PC-3 (cell line): ENCODE measurements around the gene GPR33. TPM values are rescaled to one million over a fixed set of nuclear protein-coding genes. Genes with fewer than 3 reads are reported as not detected.

Experiments
- ATAC-seq: fragments of 200-7000 bp; cut with Tn5 transposase; 2 replicates; pipeline ENCODE4 v1.9.1; 2020; ENCODE audit warnings: mild to moderate bottlenecking, moderate library complexity
- BruUV-seq: library from RNA; stranded (reverse); fragments of 400-500 nt; replicated peaks from 2 replicates; lab custom pipeline; 2021; lab: Mats Ljungman, UMichigan
- CTCF ChIA-PET: fragments of 300-600 bp; sonication (Branson Sonifier 250); formaldehyde crosslinking; loops from one replicate; lab custom pipeline; 2022; ENCODE audit warnings: antibody characterized with exemption; lab: Charles Lee
- POLR2A ChIA-PET: fragments of 300-600 bp; sonication (Branson Sonifier 250); formaldehyde crosslinking; loops from one replicate; lab custom pipeline; 2022; ENCODE audit warnings: antibody characterized with exemption; ENCODE audit not compliant: unreplicated experiment; lab: Charles Lee
- DNase-seq: peaks from one replicate; pipeline ENCODE4 v3.0.0-alpha.2; 2015
- H2AFZ ChIP-seq: fragments of 300-600 bp; sonication (generic); 2 replicates; pipeline ENCODE4 v1.6.0; 2016; ENCODE audit warnings: antibody characterized with exemption, low read length
- H3F3A ChIP-seq: fragments of 300-600 bp; sonication (generic); one replicate; pipeline ENCODE4 v1.6.0; 2017; ENCODE audit warnings: antibody characterized with exemption, low read length, control low read depth, mild to moderate bottlenecking; ENCODE audit not compliant: unreplicated experiment
- H3K27ac ChIP-seq: fragments of 300-600 bp; sonication (generic); 2 replicates; pipeline ENCODE4 v1.5.1; 2016; ENCODE audit warnings: mild to moderate bottlenecking, low read length
- H3K27me3 ChIP-seq: fragments of 300-600 bp; sonication (generic); 2 replicates; pipeline ENCODE4 v1.6.1; 2016; ENCODE audit warnings: low read length, mixed read lengths
- H3K36me3 ChIP-seq: fragments of 300-600 bp; sonication (generic); 2 replicates; pipeline ENCODE4 v1.6.1; 2016; ENCODE audit warnings: low read depth, mixed run types, low read length, mixed read lengths
- H3K4me1 ChIP-seq: fragments of 300-600 bp; sonication (generic); 2 replicates; pipeline ENCODE4 v1.5.1; 2016; ENCODE audit warnings: low read length; ENCODE audit not compliant: insufficient read depth
- H3K4me2 ChIP-seq: fragments of 300-600 bp; sonication (generic); 2 replicates; pipeline ENCODE4 v1.6.0; 2016; ENCODE audit warnings: low read length
- H3K4me3 ChIP-seq: fragments of 300-600 bp; sonication (generic); 2 replicates; pipeline ENCODE4 v1.5.1; 2016; ENCODE audit warnings: mild to moderate bottlenecking, low read length, mixed read lengths
- H3K79me2 ChIP-seq: fragments of 300-600 bp; sonication (generic); 2 replicates; pipeline ENCODE4 v1.6.1; 2017; ENCODE audit warnings: low read length, mixed read lengths
- H3K9ac ChIP-seq: fragments of 300-600 bp; sonication (generic); 2 replicates; pipeline ENCODE4 v1.6.0; 2016; ENCODE audit warnings: mild to moderate bottlenecking, low read length
- H3K9me2 ChIP-seq: fragments of 300-600 bp; sonication (generic); replicated peaks from 2 replicates; pipeline ENCODE4 v1.6.1; 2016; ENCODE audit warnings: mixed run types, low read length, mixed read lengths
- H3K9me3 ChIP-seq: fragments of 300-600 bp; sonication (generic); 2 replicates; pipeline ENCODE4 v1.6.1; 2016; ENCODE audit warnings: low read length, mixed read lengths
- H4K20me1 ChIP-seq: fragments of 300-600 bp; sonication (generic); 2 replicates; pipeline ENCODE4 v1.6.1; 2016; ENCODE audit warnings: low read length, mixed read lengths
- CTCF ChIP-seq: fragments of 300-600 bp; sonication (generic); conservative IDR thresholded peaks from 2 replicates; pipeline ENCODE4 v1.5.1; 2017; ENCODE audit warnings: antibody characterized with exemption, low read depth, mild to moderate bottlenecking, low read length
- EZH2 ChIP-seq: fragments of 300-600 bp; sonication (generic); IDR thresholded peaks from one replicate; pipeline ENCODE4 v1.6.1; 2017; ENCODE audit warnings: antibody characterized with exemption, mild to moderate bottlenecking, low read length; ENCODE audit not compliant: unreplicated experiment
- EZH2phosphoT487 ChIP-seq: fragments of 300-600 bp; sonication (generic); IDR thresholded peaks from 2 replicates; pipeline ENCODE4 v1.6.1; 2018; ENCODE audit warnings: mild to moderate bottlenecking, antibody characterized with exemption, low read length, borderline replicate concordance
- intact Hi-C: fragments of 100-400 bp; cut with micrococcal nuclease; formaldehyde crosslinking; loops from 2 replicates; pipeline ENCODE4 v1.9.0; 2023
- total RNA-seq: library from RNA; depleted of rRNA; stranded (reverse); fragments of >200 nt; gene quantifications from 2 replicates; pipeline ENCODE4 v1.2.3, GENCODE V29; 2014

The GPR33 gene
- total RNA-seq, 1 experiment from 2014 or later, result not detected

- Histone ChIP-seq H3K4me3 (no peak overlapping the region), H3K36me3 (no peaks in the 10 kb centered on the region), H4K20me1 (no peaks in the 10 kb centered on the region), H3K9me3 (no peaks in the 10 kb centered on the region), H3K4me1 (no peaks in the 10 kb centered on the region), H3K9me2 (no peaks in the 10 kb centered on the region), H3K27ac (no peak overlapping the region), H3K4me2 (no peak overlapping the region), H3K27me3 (0 out of 2 replicates have a peak, but pooled peaks cover 4% of the 10 kb centered on the region), H3K9ac (no peak overlapping the region), H2AFZ (no peak overlapping the region), H3F3A (no peaks in the 10 kb centered on the region), H3K79me2 (no peaks in the 10 kb centered on the region)
- TF ChIP-seq CTCF (no peak), EZH2 (no peak), EZH2phosphoT487 (no peak)
- CTCF ChIA-PET, result no interaction called here
- DNase-seq (no peak), ATAC-seq (no peak)
- POLR2A ChIA-PET, result interaction anchor here (0.6 to 0.7 kb wide), 2 partner anchors 805 to 995 kb away, joined by 5 read pairs; no protein-coding TSS in a partner anchor
- BruUV-seq, result no TSS peak
- intact Hi-C loops, result no loop called here
These were observed 8.8 kb downstream of the GPR33 start for GRCh38 chr14:31479027-31479426.

- no peaks in the 10 kb centered on the region for H3K79me2 ChIP-seq
- no TSS peak for BruUV-seq
These were observed 10.6 kb downstream of the GPR33 start for GRCh38 chr14:31477248-31477647.

More at GRCh38 chr14:31477248-31477647, 10.6 kb downstream of the GPR33 start:
- no peak overlapping the region for H3K27ac ChIP-seq
- H3K4me2 ChIP-seq, result no peak overlapping the region
- ChIA-PET CTCF (no interaction called here), POLR2A (no interaction called here)
- no peaks in the 10 kb centered on the region for H3K9me3 ChIP-seq
- no peaks in the 10 kb centered on the region for H3K36me3 ChIP-seq
- no peaks in the 10 kb centered on the region for H4K20me1 ChIP-seq
- H3F3A ChIP-seq, result no peaks in the 10 kb centered on the region
- H3K4me1 ChIP-seq, result no peaks in the 10 kb centered on the region
- no peak overlapping the region for H3K4me3 ChIP-seq
- no peak overlapping the region for H3K9ac ChIP-seq
- H3K27me3 ChIP-seq, result 0 out of 2 replicates have a peak, but pooled peaks cover 4% of the 10 kb centered on the region
- intact Hi-C loops, result no loop called here
- H2AFZ ChIP-seq, result no peak overlapping the region
- H3K9me2 ChIP-seq, result no peaks in the 10 kb centered on the region
- ATAC-seq (no peak), DNase-seq (no peak)
- TF ChIP-seq CTCF, result no peak
- no peak for TF ChIP-seq EZH2phosphoT487
- TF ChIP-seq EZH2, result no peak
